WTC11 (cell line): Measurements from ENCODE around the gene NFATC1. TPM values are rescaled to one million over a fixed set of nuclear protein-coding genes. Genes with fewer than 3 reads are reported as not detected.

Experiments
- ATAC-seq: fragments of 200-7000 bp; cut with Tn5 transposase; 2 replicates; pipeline ENCODE4 v1.10.0; 2021; ENCODE audit warnings: mild to moderate bottlenecking, moderate library complexity
- CTCF ChIA-PET: fragments of 300-600 bp; sonication (Branson Sonifier 250); formaldehyde crosslinking; loops from one replicate; lab custom pipeline; 2021; ENCODE audit warnings: antibody characterized with exemption; lab: Charles Lee
- POLR2A ChIA-PET: fragments of 350-600 bp; sonication (Branson Sonifier 250); formaldehyde crosslinking; loops from one replicate; lab custom pipeline; 2021; ENCODE audit warnings: antibody characterized with exemption; lab: Charles Lee
- DNase-seq: peaks from one replicate; pipeline ENCODE4 v3.0.0; 2021; ENCODE audit warnings: low spot score
- H3K27ac Mint-ChIP-seq: 2 replicates; pipeline ENCODE4 v1.8.0; 2021; ENCODE audit warnings: mixed read lengths
- H3K27me3 Mint-ChIP-seq: 2 replicates; pipeline ENCODE4 v1.8.0; 2021; ENCODE audit warnings: low read depth, mild to moderate bottlenecking, moderate library complexity, mixed read lengths
- H3K36me3 Mint-ChIP-seq: 2 replicates; pipeline ENCODE4 v1.8.0; 2021; ENCODE audit warnings: mixed read lengths
- H3K4me1 Mint-ChIP-seq: 2 replicates; pipeline ENCODE4 v1.8.0; 2022; ENCODE audit warnings: mixed read lengths
- H3K4me3 Mint-ChIP-seq: 2 replicates; pipeline ENCODE4 v1.8.0; 2021; ENCODE audit warnings: mild to moderate bottlenecking, moderate library complexity, mixed read lengths
- H3K9me3 Mint-ChIP-seq: 2 replicates; pipeline ENCODE4 v1.8.0; 2021; ENCODE audit warnings: mixed read lengths
- CREB1 ChIP-seq: sonication (generic); formaldehyde crosslinking; IDR thresholded peaks from 2 replicates; pipeline ENCODE4 v1.8.0; 2023; ENCODE audit warnings: mild to moderate bottlenecking, missing genetic modification reagents
- E2F4 ChIP-seq: sonication (generic); formaldehyde crosslinking; IDR thresholded peaks from 2 replicates; pipeline ENCODE4 v1.8.1; 2022; ENCODE audit warnings: low read depth, mild to moderate bottlenecking, moderate library complexity, missing genetic modification reagents, borderline replicate concordance
- FOXK1 ChIP-seq: sonication (generic); formaldehyde crosslinking; IDR thresholded peaks from 2 replicates; pipeline ENCODE4 v1.8.0; 2022; ENCODE audit warnings: mild to moderate bottlenecking, moderate library complexity, missing genetic modification reagents
- GTF2I ChIP-seq: fragments of 250-450 bp; sonication (Bioruptor Pico); conservative IDR thresholded peaks from 2 replicates; pipeline ENCODE4 v1.4.0; 2021; ENCODE audit warnings: mild to moderate bottlenecking
- JAZF1 ChIP-seq: fragments of 250-450 bp; sonication (Bioruptor Pico); IDR thresholded peaks from 2 replicates; pipeline ENCODE4 v1.9.0; 2021; ENCODE audit warnings: moderate library complexity, mild to moderate bottlenecking, inconsistent platforms
- MYBL2 ChIP-seq: sonication (generic); formaldehyde crosslinking; IDR thresholded peaks from 2 replicates; pipeline ENCODE4 v1.8.1; 2023; ENCODE audit warnings: mild to moderate bottlenecking, moderate library complexity, missing genetic modification reagents
- PRDM15 ChIP-seq: sonication (generic); formaldehyde crosslinking; IDR thresholded peaks from 2 replicates; pipeline ENCODE4 v1.8.0; 2022; ENCODE audit warnings: missing genetic modification reagents
- PRRX2 ChIP-seq: fragments of 250-450 bp; sonication (Bioruptor Pico); IDR thresholded peaks from 2 replicates; pipeline ENCODE4 v1.8.0; 2021; ENCODE audit warnings: mild to moderate bottlenecking
- SMAD3 ChIP-seq: sonication (generic); formaldehyde crosslinking; IDR thresholded peaks from 2 replicates; pipeline ENCODE4 v1.8.0; 2022; ENCODE audit warnings: missing genetic modification reagents, mild to moderate bottlenecking, borderline replicate concordance
- SMAD4 ChIP-seq: sonication (generic); formaldehyde crosslinking; IDR thresholded peaks from 2 replicates; pipeline ENCODE4 v1.8.0; 2022; ENCODE audit warnings: mild to moderate bottlenecking, missing genetic modification reagents
- ZNF121 ChIP-seq: sonication (generic); formaldehyde crosslinking; IDR thresholded peaks from 2 replicates; pipeline ENCODE4 v1.8.0; 2023; ENCODE audit warnings: missing genetic modification reagents
- ZNF263 ChIP-seq: sonication (generic); formaldehyde crosslinking; IDR thresholded peaks from 2 replicates; pipeline ENCODE4 v1.8.1; 2022; ENCODE audit warnings: low read depth, mild to moderate bottlenecking, moderate library complexity, missing genetic modification reagents
- ZNF532 ChIP-seq: fragments of 250-450 bp; sonication (Bioruptor Pico); IDR thresholded peaks from 2 replicates; pipeline ENCODE4 v1.9.0; 2021; ENCODE audit warnings: mild to moderate bottlenecking, borderline replicate concordance
- total RNA-seq: library from RNA; stranded (reverse); gene quantifications from 3 replicates; pipeline ENCODE4 v1.2.3, GENCODE V29; 2021
- TF ChIP-seq, protein P1 (sequence below): sonication (generic); formaldehyde crosslinking; IDR thresholded peaks from 2 replicates; pipeline ENCODE4 v1.8.0; 2022; ENCODE audit warnings: mild to moderate bottlenecking, missing genetic modification reagents
- TF ChIP-seq, protein P2 (sequence below): sonication (generic); formaldehyde crosslinking; IDR thresholded peaks from 2 replicates; pipeline ENCODE4 v1.8.1; 2023; ENCODE audit warnings: mild to moderate bottlenecking, missing genetic modification reagents, borderline replicate concordance

Gene NFATC1
- total RNA-seq, 1 experiment from 2014 or later: 20.2 TPM

GRCh38 chr18:79424880-79425568 lies 29.3 kb downstream of the NFATC1 start:
- Mint-ChIP-seq H3K36me3 (peaks cover 4% of the 10 kb centered on the region), H3K27me3 (no peaks in the 10 kb centered on the region), H3K4me3 (no peak overlapping the region), H3K27ac (peak overlapping the region; percentile 64), H3K4me1 (peaks cover 12% of the 10 kb centered on the region), H3K9me3 (no peaks in the 10 kb centered on the region)
- ATAC-seq (no peak), DNase-seq (no peak)
- TF ChIP-seq, protein P1, sequence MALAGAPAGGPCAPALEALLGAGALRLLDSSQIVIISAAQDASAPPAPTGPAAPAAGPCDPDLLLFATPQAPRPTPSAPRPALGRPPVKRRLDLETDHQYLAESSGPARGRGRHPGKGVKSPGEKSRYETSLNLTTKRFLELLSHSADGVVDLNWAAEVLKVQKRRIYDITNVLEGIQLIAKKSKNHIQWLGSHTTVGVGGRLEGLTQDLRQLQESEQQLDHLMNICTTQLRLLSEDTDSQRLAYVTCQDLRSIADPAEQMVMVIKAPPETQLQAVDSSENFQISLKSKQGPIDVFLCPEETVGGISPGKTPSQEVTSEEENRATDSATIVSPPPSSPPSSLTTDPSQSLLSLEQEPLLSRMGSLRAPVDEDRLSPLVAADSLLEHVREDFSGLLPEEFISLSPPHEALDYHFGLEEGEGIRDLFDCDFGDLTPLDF (CRISPR knock-in tag): no peak
- TF ChIP-seq GTF2I (CRISPR knock-in tag): no peak
- ChIA-PET POLR2A (no interaction called here), CTCF (no interaction called here)

- no peaks in the 10 kb centered on the region for H3K27me3 Mint-ChIP-seq
- H3K36me3 Mint-ChIP-seq: peaks cover 1% of the 10 kb centered on the region
- DNase-seq (no peak), ATAC-seq (no peak)
- peaks cover 12% of the 10 kb centered on the region for H3K4me1 Mint-ChIP-seq
- ChIA-PET POLR2A (no interaction called here), CTCF (no interaction called here)
- TF ChIP-seq SMAD3: no peak
- TF ChIP-seq E2F4: no peak
- no peak for TF ChIP-seq FOXK1 (CRISPR knock-in tag)
- no peak for TF ChIP-seq PRDM15 (CRISPR knock-in tag)
- no peak for TF ChIP-seq MYBL2
- TF ChIP-seq SMAD4 (CRISPR knock-in tag): no peak
- no peak overlapping the region for H3K4me3 Mint-ChIP-seq
- H3K9me3 Mint-ChIP-seq: no peaks in the 10 kb centered on the region
- H3K27ac Mint-ChIP-seq: peak overlapping the region; percentile 46; the same call in 1 of the 2 replicates
These were observed 29.8 kb downstream of the NFATC1 start for GRCh38 chr18:79425569-79425886.

GRCh38 chr18:79426376-79427300 lies 30.9 kb downstream of the NFATC1 start:
- Mint-ChIP-seq H3K36me3 (no peaks in the 10 kb centered on the region; the same call in 1 of the 2 replicates), H3K27me3 (no peaks in the 10 kb centered on the region), H3K9me3 (no peaks in the 10 kb centered on the region), H3K4me3 (no peak overlapping the region), H3K27ac (no peak overlapping the region; the same call in 1 of the 2 replicates), H3K4me1 (peaks cover 12% of the 10 kb centered on the region)
- TF ChIP-seq ZNF121 (no peak), ZNF263 (no peak), CREB1 (CRISPR knock-in tag) (no peak), PRRX2 (CRISPR knock-in tag) (no peak), JAZF1 (CRISPR knock-in tag) (no peak), ZNF532 (CRISPR knock-in tag) (no peak)
- TF ChIP-seq, protein P2, sequence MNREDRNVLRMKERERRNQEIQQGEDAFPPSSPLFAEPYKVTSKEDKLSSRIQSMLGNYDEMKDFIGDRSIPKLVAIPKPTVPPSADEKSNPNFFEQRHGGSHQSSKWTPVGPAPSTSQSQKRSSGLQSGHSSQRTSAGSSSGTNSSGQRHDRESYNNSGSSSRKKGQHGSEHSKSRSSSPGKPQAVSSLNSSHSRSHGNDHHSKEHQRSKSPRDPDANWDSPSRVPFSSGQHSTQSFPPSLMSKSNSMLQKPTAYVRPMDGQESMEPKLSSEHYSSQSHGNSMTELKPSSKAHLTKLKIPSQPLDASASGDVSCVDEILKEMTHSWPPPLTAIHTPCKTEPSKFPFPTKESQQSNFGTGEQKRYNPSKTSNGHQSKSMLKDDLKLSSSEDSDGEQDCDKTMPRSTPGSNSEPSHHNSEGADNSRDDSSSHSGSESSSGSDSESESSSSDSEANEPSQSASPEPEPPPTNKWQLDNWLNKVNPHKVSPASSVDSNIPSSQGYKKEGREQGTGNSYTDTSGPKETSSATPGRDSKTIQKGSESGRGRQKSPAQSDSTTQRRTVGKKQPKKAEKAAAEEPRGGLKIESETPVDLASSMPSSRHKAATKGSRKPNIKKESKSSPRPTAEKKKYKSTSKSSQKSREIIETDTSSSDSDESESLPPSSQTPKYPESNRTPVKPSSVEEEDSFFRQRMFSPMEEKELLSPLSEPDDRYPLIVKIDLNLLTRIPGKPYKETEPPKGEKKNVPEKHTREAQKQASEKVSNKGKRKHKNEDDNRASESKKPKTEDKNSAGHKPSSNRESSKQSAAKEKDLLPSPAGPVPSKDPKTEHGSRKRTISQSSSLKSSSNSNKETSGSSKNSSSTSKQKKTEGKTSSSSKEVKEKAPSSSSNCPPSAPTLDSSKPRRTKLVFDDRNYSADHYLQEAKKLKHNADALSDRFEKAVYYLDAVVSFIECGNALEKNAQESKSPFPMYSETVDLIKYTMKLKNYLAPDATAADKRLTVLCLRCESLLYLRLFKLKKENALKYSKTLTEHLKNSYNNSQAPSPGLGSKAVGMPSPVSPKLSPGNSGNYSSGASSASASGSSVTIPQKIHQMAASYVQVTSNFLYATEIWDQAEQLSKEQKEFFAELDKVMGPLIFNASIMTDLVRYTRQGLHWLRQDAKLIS (CRISPR knock-in tag): no peak
- ATAC-seq: no peak
- DNase-seq: no peak
- ChIA-PET POLR2A (no interaction called here), CTCF (no interaction called here)
